Body of pancreas (tissue), 4 donors: ENCODE measurements around the gene ZNF341.

Experiments
- POLR2A ChIP-seq, 3 donors: fragments of 450-650 bp; IDR thresholded peaks; one replicate each; pipeline ENCODE4 v1.6.1; 2016; ENCODE audit warnings: antibody characterized with exemption in 3 of 3, mild to moderate bottlenecking in 2 of 3
- TF ChIP-seq, protein P1 (sequence below), 7 experiments: fragments of 450-650 bp in 4 of 7; fragments of 200-600 bp in 3 of 7; sonication (generic) in 3 of 7; IDR thresholded peaks; one replicate each; pipeline ENCODE4 v1.5.1; 2016 to 2019; ENCODE audit warnings: antibody characterized with exemption in 7 of 7

DNA sequence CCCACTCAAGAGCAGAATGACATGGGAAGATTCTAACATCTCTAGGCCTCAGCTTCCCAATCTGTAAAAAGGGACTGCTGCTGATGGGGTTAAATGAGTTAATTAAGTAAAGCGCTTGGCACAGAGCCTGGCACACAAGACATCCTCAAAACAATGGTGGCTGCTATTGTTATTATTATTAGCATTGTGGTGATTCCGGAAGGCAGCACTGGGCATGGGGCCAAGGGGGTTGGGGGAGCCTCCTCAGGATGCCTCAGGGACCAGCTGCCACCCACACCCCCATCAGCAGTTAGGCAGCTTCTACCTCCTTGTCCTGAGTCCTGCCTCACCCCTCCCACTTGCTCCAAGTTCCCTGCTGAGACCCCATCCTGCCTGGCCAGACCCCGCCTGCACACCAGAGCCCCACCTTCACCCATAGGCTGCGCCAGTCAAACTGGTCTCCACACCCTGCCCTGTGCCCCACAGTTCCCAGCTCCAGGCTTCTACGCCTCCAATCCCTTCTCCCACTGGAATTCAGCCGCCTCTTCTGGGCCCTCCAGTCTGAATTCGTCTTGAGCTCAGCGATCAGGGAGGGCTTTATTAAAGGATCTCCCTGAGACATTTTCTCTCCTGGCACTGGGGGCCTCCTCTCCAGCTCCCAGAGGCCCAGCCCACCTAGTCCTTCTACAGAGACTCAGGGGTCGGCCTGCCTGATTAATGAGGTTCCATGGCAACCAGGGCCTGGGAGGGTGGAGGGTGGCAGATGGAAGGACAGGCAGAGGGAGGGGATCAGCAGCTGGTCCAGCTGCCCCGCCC, 47.1 kb upstream of the ZNF341 start:
- TF ChIP-seq, protein P1, sequence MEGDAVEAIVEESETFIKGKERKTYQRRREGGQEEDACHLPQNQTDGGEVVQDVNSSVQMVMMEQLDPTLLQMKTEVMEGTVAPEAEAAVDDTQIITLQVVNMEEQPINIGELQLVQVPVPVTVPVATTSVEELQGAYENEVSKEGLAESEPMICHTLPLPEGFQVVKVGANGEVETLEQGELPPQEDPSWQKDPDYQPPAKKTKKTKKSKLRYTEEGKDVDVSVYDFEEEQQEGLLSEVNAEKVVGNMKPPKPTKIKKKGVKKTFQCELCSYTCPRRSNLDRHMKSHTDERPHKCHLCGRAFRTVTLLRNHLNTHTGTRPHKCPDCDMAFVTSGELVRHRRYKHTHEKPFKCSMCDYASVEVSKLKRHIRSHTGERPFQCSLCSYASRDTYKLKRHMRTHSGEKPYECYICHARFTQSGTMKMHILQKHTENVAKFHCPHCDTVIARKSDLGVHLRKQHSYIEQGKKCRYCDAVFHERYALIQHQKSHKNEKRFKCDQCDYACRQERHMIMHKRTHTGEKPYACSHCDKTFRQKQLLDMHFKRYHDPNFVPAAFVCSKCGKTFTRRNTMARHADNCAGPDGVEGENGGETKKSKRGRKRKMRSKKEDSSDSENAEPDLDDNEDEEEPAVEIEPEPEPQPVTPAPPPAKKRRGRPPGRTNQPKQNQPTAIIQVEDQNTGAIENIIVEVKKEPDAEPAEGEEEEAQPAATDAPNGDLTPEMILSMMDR (IDR thresholded peaks at IDR 0.05) = no peak
- no peak for TF ChIP-seq POLR2A (IDR thresholded peaks at IDR 0.05)
